Mesenchymal stem cell (in vitro differentiated cells and primary cell): ENCODE measurements around the gene HMGN3.

ENCODE experiments used
- DNase-seq: peaks from one replicate; pipeline ENCODE4 v3.0.0-alpha.2; 2013
- H2AFZ ChIP-seq: one replicate; pipeline ENCODE4 v1.6.1; 2013; ENCODE audit warnings: low read depth, mild to moderate bottlenecking, control low read depth, inconsistent platforms, low read length, moderate library complexity
- H2AK5ac ChIP-seq: 2 replicates; pipeline ENCODE4 v1.6.1; 2013; ENCODE audit warnings: low read length, moderate library complexity, mild to moderate bottlenecking, inconsistent platforms; ENCODE audit not compliant: severe bottlenecking
- H2BK120ac ChIP-seq: one replicate; pipeline ENCODE4 v1.6.1; 2013; ENCODE audit warnings: low read depth, mild to moderate bottlenecking, inconsistent platforms, low read length, moderate library complexity
- H2BK12ac ChIP-seq, 2 experiments: one replicate each; pipeline ENCODE4 v1.6.1; 2013; ENCODE audit warnings: inconsistent platforms in 2 of 2, low read length in 2 of 2, mild to moderate bottlenecking in 2 of 2, moderate library complexity in 2 of 2, control low read depth in 1 of 2
- H2BK15ac ChIP-seq: one replicate; pipeline ENCODE4 v1.6.1; 2013; ENCODE audit warnings: mild to moderate bottlenecking, low read depth, inconsistent platforms; ENCODE audit not compliant: poor library complexity, severe bottlenecking
- H2BK5ac ChIP-seq: 2 replicates; pipeline ENCODE4 v1.6.1; 2013; ENCODE audit warnings: low read depth, mild to moderate bottlenecking, low read length, control low read depth, inconsistent platforms; ENCODE audit not compliant: poor library complexity, severe bottlenecking
- H3K14ac ChIP-seq, 2 experiments: one replicate each; pipeline ENCODE4 v1.6.1; 2013; ENCODE audit warnings: inconsistent platforms in 2 of 2, low read length in 2 of 2, control low read depth in 1 of 2, mild to moderate bottlenecking in 1 of 2, moderate library complexity in 1 of 2
- H3K18ac ChIP-seq, 2 experiments: one replicate each; pipeline ENCODE4 v1.6.1; 2013; ENCODE audit warnings: inconsistent platforms in 2 of 2, low read length in 2 of 2, control low read depth in 1 of 2, low read depth in 1 of 2, mild to moderate bottlenecking in 1 of 2
- H3K23ac ChIP-seq, 2 experiments: one replicate each; pipeline ENCODE4 v1.6.1; 2013; ENCODE audit warnings: inconsistent platforms in 2 of 2, low read length in 2 of 2, mild to moderate bottlenecking in 2 of 2, moderate library complexity in 2 of 2, control low read depth in 1 of 2
- H3K27ac ChIP-seq: 2 replicates; pipeline ENCODE4 v1.5.1; 2013; ENCODE audit warnings: mild to moderate bottlenecking, moderate library complexity, low read length, control low read depth, inconsistent platforms; ENCODE audit not compliant: poor library complexity, severe bottlenecking
- H3K27me3 ChIP-seq, 2 experiments: 2 replicates each; pipeline versions ENCODE4 v1.6.1 to v1.7.0; 2013; ENCODE audit warnings: low read length in 2 of 2, mild to moderate bottlenecking in 2 of 2, moderate library complexity in 2 of 2, control low read depth in 1 of 2, inconsistent platforms in 1 of 2; ENCODE audit not compliant: control insufficient read depth in 1 of 2, insufficient read depth in 1 of 2
- H3K36me3 ChIP-seq, 2 experiments: 2 replicates each; pipeline versions ENCODE4 v1.6.1 to v1.7.0; 2013; ENCODE audit warnings: low read length in 2 of 2, control low read depth in 1 of 2, inconsistent platforms in 1 of 2, low read depth in 1 of 2, mild to moderate bottlenecking in 1 of 2; ENCODE audit not compliant: insufficient read depth in 2 of 2, control insufficient read depth in 1 of 2
- H3K4ac ChIP-seq, 2 experiments: one replicate each; pipeline ENCODE4 v1.6.1; 2013; ENCODE audit warnings: inconsistent platforms in 2 of 2, low read length in 2 of 2, mild to moderate bottlenecking in 2 of 2, moderate library complexity in 2 of 2, control low read depth in 1 of 2, low read depth in 1 of 2
- H3K4me1 ChIP-seq: 2 replicates; pipeline ENCODE4 v1.6.1; 2013; ENCODE audit warnings: low read depth, low read length, control low read depth; ENCODE audit not compliant: control insufficient read depth, insufficient read depth
- H3K4me2 ChIP-seq: 2 replicates; pipeline ENCODE4 v1.6.1; 2013; ENCODE audit warnings: low read length, mild to moderate bottlenecking, inconsistent platforms; ENCODE audit not compliant: poor library complexity, severe bottlenecking
- H3K4me3 ChIP-seq, 2 experiments: 2 replicates each; pipeline versions ENCODE4 v1.5.1 to v1.7.0; 2013; ENCODE audit warnings: low read length in 2 of 2, mild to moderate bottlenecking in 2 of 2, control low read depth in 1 of 2, low read depth in 1 of 2; ENCODE audit not compliant: insufficient read depth in 1 of 2
- H3K79me1 ChIP-seq: replicated peaks from 2 replicates; pipeline ENCODE4 v1.6.1; 2013; ENCODE audit warnings: mild to moderate bottlenecking, control low read depth, low read length, inconsistent platforms; ENCODE audit not compliant: poor library complexity, severe bottlenecking
- H3K9ac ChIP-seq: 2 replicates; pipeline ENCODE4 v1.7.0; 2013; ENCODE audit warnings: mild to moderate bottlenecking, low read length, moderate library complexity
- H3K9me3 ChIP-seq: 2 replicates; pipeline ENCODE4 v1.7.0; 2013; ENCODE audit warnings: mild to moderate bottlenecking, low read length; ENCODE audit not compliant: control insufficient read depth
- H4K8ac ChIP-seq: one replicate; pipeline ENCODE4 v1.6.1; 2013; ENCODE audit warnings: inconsistent platforms, mild to moderate bottlenecking, low read length, moderate library complexity
- H4K91ac ChIP-seq: one replicate; pipeline ENCODE4 v1.6.1; 2013; ENCODE audit warnings: mild to moderate bottlenecking, low read length, inconsistent platforms
- whole genome bisulfite sequencing: methylation state at CpG from one replicate; pipeline ENCODE4 v1.1.7; 2013; ENCODE audit warnings: mixed read lengths; 5-methylcytosine and 5-hydroxymethylcytosine counted together

HMGN3 gene

GRCh38 chr6:79225717-79226599, 8.5 kb downstream of the HMGN3 start:
- H3K4ac ChIP-seq, result no peak overlapping the region
- no peak overlapping the region for H3K4me3 ChIP-seq
- DNase-seq, result peak; percentile 22
- no peak overlapping the region for H3K23ac ChIP-seq
- H3K9me3 ChIP-seq, result no peaks in the 10 kb centered on the region
- H2BK15ac ChIP-seq, result no peak overlapping the region
- no peak overlapping the region for H4K8ac ChIP-seq
- 100% methylated on average over 2 of the region's 4 CpGs for WGBS
- no peak overlapping the region for H4K91ac ChIP-seq
- H3K27ac ChIP-seq, result no peak overlapping the region
- no peaks in the 10 kb centered on the region for H3K27me3 ChIP-seq
- no peak overlapping the region for H2AFZ ChIP-seq
- H3K79me1 ChIP-seq, result peaks cover 15% of the 10 kb centered on the region
- peaks cover 4% of the 10 kb centered on the region for H3K4me1 ChIP-seq
- H3K18ac ChIP-seq, result no peak overlapping the region
- H2BK5ac ChIP-seq, result no peak overlapping the region
- H3K9ac ChIP-seq, result no peak overlapping the region
- H3K36me3 ChIP-seq, result no peaks in the 10 kb centered on the region
- no peak overlapping the region for H3K4me2 ChIP-seq
- no peak overlapping the region for H2BK120ac ChIP-seq
- no peak overlapping the region for H2AK5ac ChIP-seq
- H3K14ac ChIP-seq, result no peak overlapping the region
- H2BK12ac ChIP-seq, result no peak overlapping the region

GRCh38 chr6:79223611-79224404, 10.7 kb downstream of the HMGN3 start:
- H2BK12ac ChIP-seq, result no peak overlapping the region
- H2BK15ac ChIP-seq, result no peak overlapping the region
- no peak overlapping the region for H3K4me2 ChIP-seq
- no peaks in the 10 kb centered on the region for H3K36me3 ChIP-seq
- no peak overlapping the region for H3K23ac ChIP-seq
- H2AK5ac ChIP-seq, result no peak overlapping the region
- 100% methylated on average over 3 of the region's 3 CpGs for WGBS
- no peak overlapping the region for H3K4ac ChIP-seq
- no peak overlapping the region for H3K27ac ChIP-seq
- no peak overlapping the region for H2BK5ac ChIP-seq
- no peak overlapping the region for H2AFZ ChIP-seq
- H3K9ac ChIP-seq, result no peak overlapping the region
- H3K27me3 ChIP-seq, result no peaks in the 10 kb centered on the region
- no peak overlapping the region for H4K91ac ChIP-seq
- peaks cover 4% of the 10 kb centered on the region for H3K4me1 ChIP-seq
- H3K14ac ChIP-seq, result no peak overlapping the region
- no peak overlapping the region for H3K4me3 ChIP-seq
- no peak overlapping the region for H4K8ac ChIP-seq
- peaks cover 15% of the 10 kb centered on the region for H3K79me1 ChIP-seq
- H3K18ac ChIP-seq, result no peak overlapping the region
- no peak for DNase-seq
- no peak overlapping the region for H2BK120ac ChIP-seq
- H3K9me3 ChIP-seq, result no peaks in the 10 kb centered on the region

GRCh38 chr6:79215213-79215824, 19.2 kb downstream of the HMGN3 start:
- no peak overlapping the region for H3K27ac ChIP-seq
- WGBS, result 70% methylated on average over 3 of the region's 3 CpGs

GRCh38 chr6:79212859-79213258, 21.6 kb downstream of the HMGN3 start:
- H3K14ac ChIP-seq, result no peak overlapping the region
- no peak overlapping the region for H2BK120ac ChIP-seq
- no peaks in the 10 kb centered on the region for H3K36me3 ChIP-seq
- no peak overlapping the region for H2BK5ac ChIP-seq
- peaks cover 1% of the 10 kb centered on the region for H3K4me1 ChIP-seq
- no peak overlapping the region for H3K23ac ChIP-seq
- no peak overlapping the region for H4K91ac ChIP-seq
- H3K27me3 ChIP-seq, result no peaks in the 10 kb centered on the region
- H3K79me1 ChIP-seq, result peaks cover 28% of the 10 kb centered on the region
- no peak overlapping the region for H2BK12ac ChIP-seq
- no peak overlapping the region for H2AK5ac ChIP-seq
- no peak overlapping the region for H3K27ac ChIP-seq
- no peak overlapping the region for H2AFZ ChIP-seq
- no peak overlapping the region for H2BK15ac ChIP-seq
- no peak overlapping the region for H3K18ac ChIP-seq
- H3K4me2 ChIP-seq, result no peak overlapping the region
- H3K4ac ChIP-seq, result no peak overlapping the region
- H4K8ac ChIP-seq, result no peak overlapping the region
- 100% methylated on average over 1 of the region's 2 CpGs for WGBS
- no peak overlapping the region for H3K9ac ChIP-seq
- H3K9me3 ChIP-seq, result no peaks in the 10 kb centered on the region
- H3K4me3 ChIP-seq, result no peak overlapping the region
- no peak for DNase-seq

More at GRCh38 chr6:79215213-79215824, 19.2 kb downstream of the HMGN3 start:
- Histone ChIP-seq H4K91ac (no peak overlapping the region), H3K4me2 (no peak overlapping the region), H3K9ac (no peak overlapping the region), H3K27me3 (no peaks in the 10 kb centered on the region), H2BK120ac (no peak overlapping the region), H3K9me3 (no peaks in the 10 kb centered on the region), H2BK5ac (no peak overlapping the region), H2BK15ac (no peak overlapping the region), H2AFZ (no peak overlapping the region), H3K18ac (no peak overlapping the region), H4K8ac (no peak overlapping the region), H2BK12ac (no peak overlapping the region), H3K4me1 (peaks cover 1% of the 10 kb centered on the region), H3K36me3 (no peaks in the 10 kb centered on the region), H3K79me1 (peaks cover 21% of the 10 kb centered on the region), H3K4ac (no peak overlapping the region), H3K4me3 (no peak overlapping the region), H3K23ac (no peak overlapping the region), H3K14ac (no peak overlapping the region), H2AK5ac (no peak overlapping the region)
- peak; percentile 63 for DNase-seq
